UCSD-AML1 (cell line): ENCODE results near the gene MAST4.
"Not testable (repeated sequence)": the region's sequence is repeated elsewhere in the genome, so short reads cannot be mapped to it uniquely, and the experiment has no call there.

Source experiments
- DNase-seq: peaks from one replicate; lab custom pipeline; 2025; ENCODE audit not compliant: unreplicated experiment; lab: John Stamatoyannopoulos, UW

Gene MAST4

GRCh38 chr5:66741394-66741793 is 145.2 kb downstream of the MAST4 start:
- DNase-seq, result no peak

- no peak for DNase-seq
These were observed 146.1 kb downstream of the MAST4 start for GRCh38 chr5:66742083-66742895.

GRCh38 chr5:66742896-66743247 is 146.7 kb downstream of the MAST4 start:
- DNase-seq, result no peak

- no peak for DNase-seq
These were observed 147.2 kb downstream of the MAST4 start for GRCh38 chr5:66743344-66743743.

- DNase-seq, result no peak
These were observed 147.8 kb downstream of the MAST4 start for GRCh38 chr5:66744040-66744439.

- no peak for DNase-seq
These were observed 149.1 kb downstream of the MAST4 start for GRCh38 chr5:66745297-66745696.

- no peak for DNase-seq
These were observed 151.4 kb downstream of the MAST4 start for GRCh38 chr5:66747607-66748006.

- DNase-seq, result not testable (repeated sequence)
These were observed 156.5 kb downstream of the MAST4 start for GRCh38 chr5:66752668-66753067.

- no peak for DNase-seq
These were observed 161.1 kb downstream of the MAST4 start for GRCh38 chr5:66757219-66757833.

- DNase-seq, result no peak
These were observed 161.7 kb downstream of the MAST4 start for GRCh38 chr5:66757834-66758371.

- no peak for DNase-seq
These were observed 173.0 kb downstream of the MAST4 start for GRCh38 chr5:66769030-66769733.

- no peak for DNase-seq
These were observed 173.8 kb downstream of the MAST4 start for GRCh38 chr5:66769839-66770617.

GRCh38 chr5:66777868-66778267 is 181.7 kb downstream of the MAST4 start:
- DNase-seq, result no peak

GRCh38 chr5:66779528-66779927 is 183.3 kb downstream of the MAST4 start:
- DNase-seq, result no peak

GRCh38 chr5:66788556-66788955 is 192.4 kb downstream of the MAST4 start:
- no peak for DNase-seq

GRCh38 chr5:66789434-66789833 is 193.2 kb downstream of the MAST4 start:
- no peak for DNase-seq

GRCh38 chr5:66793049-66793448 is 196.9 kb downstream of the MAST4 start:
- DNase-seq, result no peak

- no peak for DNase-seq
These were observed 199.5 kb downstream of the MAST4 start for GRCh38 chr5:66795682-66796081.

- no peak for DNase-seq
These were observed 200.4 kb downstream of the MAST4 start for GRCh38 chr5:66796305-66797292.

- DNase-seq, result no peak
These were observed 206.7 kb downstream of the MAST4 start for GRCh38 chr5:66802941-66803340.
